HL-60 (cell line): ENCODE data around the gene PPL.

Experiments
- DNase-seq, 2 experiments: peaks; one replicate each; pipeline ENCODE4 v3.0.0-alpha.2; 2010 to 2020; ENCODE audit warnings: low read depth in 1 of 2, low spot score in 1 of 2
- H3K27ac ChIP-seq: fragments of 250-450 bp; sonication (Bioruptor Pico); replicated peaks from 2 replicates; pipeline ENCODE4 v1.5.1; 2020; ENCODE audit warnings: mild to moderate bottlenecking, moderate library complexity
- H3K27me3 ChIP-seq: fragments of 250-450 bp; sonication (Bioruptor Pico); 2 replicates; pipeline ENCODE4 v1.5.1; 2021; ENCODE audit warnings: mild to moderate bottlenecking, moderate library complexity; ENCODE audit not compliant: insufficient read depth, poor library complexity, severe bottlenecking
- H3K4me3 ChIP-seq: replicated peaks from 2 replicates; pipeline ENCODE4 v1.5.1; 2011; ENCODE audit warnings: mild to moderate bottlenecking, control low read depth, low read length; ENCODE audit not compliant: insufficient read depth
- GABPA ChIP-seq: IDR thresholded peaks from 2 replicates; pipeline ENCODE4 v1.6.1; 2012; ENCODE audit warnings: low read depth
- POLR2AphosphoS5 ChIP-seq: IDR thresholded peaks from 2 replicates; pipeline ENCODE4 v1.6.1; 2012; ENCODE audit warnings: low read depth
- SPI1 ChIP-seq: IDR thresholded peaks from 2 replicates; pipeline ENCODE4 v1.6.1; 2012; ENCODE audit warnings: low read depth, mild to moderate bottlenecking, borderline replicate concordance
- TF ChIP-seq, protein P1 (sequence below): IDR thresholded peaks from 2 replicates; pipeline ENCODE4 v1.6.1; 2012; ENCODE audit warnings: low read depth; ENCODE audit not compliant: insufficient replicate concordance
- TF ChIP-seq, protein P2 (sequence below): IDR thresholded peaks from one replicate; pipeline ENCODE4 v1.5.1; 2011; ENCODE audit warnings: low read length, control low read depth, inconsistent platforms; ENCODE audit not compliant: insufficient read depth

Gene PPL

DNA sequence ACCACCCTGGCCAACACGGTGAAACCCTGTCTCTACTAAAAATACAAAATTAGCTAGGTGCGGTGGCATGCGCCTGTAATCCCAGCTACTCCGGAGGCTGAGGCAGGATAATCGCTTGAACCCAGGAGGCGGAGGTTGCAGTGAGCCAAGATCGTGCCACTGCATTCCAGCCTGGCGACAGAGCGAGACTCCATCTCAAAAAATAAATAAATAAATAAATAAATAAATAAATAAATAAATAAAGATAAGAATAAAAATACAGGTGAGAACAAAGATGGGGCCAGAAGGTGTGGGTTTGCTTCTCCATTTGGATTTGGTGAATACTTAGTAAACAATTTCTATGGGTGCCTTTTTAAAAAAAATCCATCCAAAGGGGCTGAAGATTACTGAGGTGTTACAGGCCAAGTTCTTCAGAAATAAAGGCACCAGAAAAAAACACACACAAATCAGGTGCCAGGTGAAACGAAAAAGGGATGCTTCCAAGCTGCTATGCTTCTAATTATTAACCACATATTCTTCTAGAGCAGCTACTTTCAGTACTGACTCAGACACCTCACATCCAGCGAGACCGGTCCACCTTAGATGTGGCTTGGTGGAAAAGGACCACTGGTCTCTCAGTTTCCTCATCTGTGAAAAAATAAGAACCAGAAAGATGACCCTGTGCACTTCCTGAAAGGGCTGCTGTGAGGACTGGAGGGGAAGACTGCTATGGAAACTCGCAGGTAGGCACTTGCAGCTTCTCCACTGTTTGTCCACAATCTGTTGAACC lies 99.0 kb downstream of the PPL start:
- H3K27ac ChIP-seq: no peak overlapping the region
- TF ChIP-seq POLR2AphosphoS5: no peak
- TF ChIP-seq, protein P1, sequence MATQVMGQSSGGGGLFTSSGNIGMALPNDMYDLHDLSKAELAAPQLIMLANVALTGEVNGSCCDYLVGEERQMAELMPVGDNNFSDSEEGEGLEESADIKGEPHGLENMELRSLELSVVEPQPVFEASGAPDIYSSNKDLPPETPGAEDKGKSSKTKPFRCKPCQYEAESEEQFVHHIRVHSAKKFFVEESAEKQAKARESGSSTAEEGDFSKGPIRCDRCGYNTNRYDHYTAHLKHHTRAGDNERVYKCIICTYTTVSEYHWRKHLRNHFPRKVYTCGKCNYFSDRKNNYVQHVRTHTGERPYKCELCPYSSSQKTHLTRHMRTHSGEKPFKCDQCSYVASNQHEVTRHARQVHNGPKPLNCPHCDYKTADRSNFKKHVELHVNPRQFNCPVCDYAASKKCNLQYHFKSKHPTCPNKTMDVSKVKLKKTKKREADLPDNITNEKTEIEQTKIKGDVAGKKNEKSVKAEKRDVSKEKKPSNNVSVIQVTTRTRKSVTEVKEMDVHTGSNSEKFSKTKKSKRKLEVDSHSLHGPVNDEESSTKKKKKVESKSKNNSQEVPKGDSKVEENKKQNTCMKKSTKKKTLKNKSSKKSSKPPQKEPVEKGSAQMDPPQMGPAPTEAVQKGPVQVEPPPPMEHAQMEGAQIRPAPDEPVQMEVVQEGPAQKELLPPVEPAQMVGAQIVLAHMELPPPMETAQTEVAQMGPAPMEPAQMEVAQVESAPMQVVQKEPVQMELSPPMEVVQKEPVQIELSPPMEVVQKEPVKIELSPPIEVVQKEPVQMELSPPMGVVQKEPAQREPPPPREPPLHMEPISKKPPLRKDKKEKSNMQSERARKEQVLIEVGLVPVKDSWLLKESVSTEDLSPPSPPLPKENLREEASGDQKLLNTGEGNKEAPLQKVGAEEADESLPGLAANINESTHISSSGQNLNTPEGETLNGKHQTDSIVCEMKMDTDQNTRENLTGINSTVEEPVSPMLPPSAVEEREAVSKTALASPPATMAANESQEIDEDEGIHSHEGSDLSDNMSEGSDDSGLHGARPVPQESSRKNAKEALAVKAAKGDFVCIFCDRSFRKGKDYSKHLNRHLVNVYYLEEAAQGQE: no peak
- TF ChIP-seq, protein P2, sequence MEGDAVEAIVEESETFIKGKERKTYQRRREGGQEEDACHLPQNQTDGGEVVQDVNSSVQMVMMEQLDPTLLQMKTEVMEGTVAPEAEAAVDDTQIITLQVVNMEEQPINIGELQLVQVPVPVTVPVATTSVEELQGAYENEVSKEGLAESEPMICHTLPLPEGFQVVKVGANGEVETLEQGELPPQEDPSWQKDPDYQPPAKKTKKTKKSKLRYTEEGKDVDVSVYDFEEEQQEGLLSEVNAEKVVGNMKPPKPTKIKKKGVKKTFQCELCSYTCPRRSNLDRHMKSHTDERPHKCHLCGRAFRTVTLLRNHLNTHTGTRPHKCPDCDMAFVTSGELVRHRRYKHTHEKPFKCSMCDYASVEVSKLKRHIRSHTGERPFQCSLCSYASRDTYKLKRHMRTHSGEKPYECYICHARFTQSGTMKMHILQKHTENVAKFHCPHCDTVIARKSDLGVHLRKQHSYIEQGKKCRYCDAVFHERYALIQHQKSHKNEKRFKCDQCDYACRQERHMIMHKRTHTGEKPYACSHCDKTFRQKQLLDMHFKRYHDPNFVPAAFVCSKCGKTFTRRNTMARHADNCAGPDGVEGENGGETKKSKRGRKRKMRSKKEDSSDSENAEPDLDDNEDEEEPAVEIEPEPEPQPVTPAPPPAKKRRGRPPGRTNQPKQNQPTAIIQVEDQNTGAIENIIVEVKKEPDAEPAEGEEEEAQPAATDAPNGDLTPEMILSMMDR: no peak
- TF ChIP-seq GABPA: no peak
- no peak for TF ChIP-seq SPI1
- H3K4me3 ChIP-seq: no peak overlapping the region
- no peak for DNase-seq
- no peaks in the 10 kb centered on the region for H3K27me3 ChIP-seq

DNA sequence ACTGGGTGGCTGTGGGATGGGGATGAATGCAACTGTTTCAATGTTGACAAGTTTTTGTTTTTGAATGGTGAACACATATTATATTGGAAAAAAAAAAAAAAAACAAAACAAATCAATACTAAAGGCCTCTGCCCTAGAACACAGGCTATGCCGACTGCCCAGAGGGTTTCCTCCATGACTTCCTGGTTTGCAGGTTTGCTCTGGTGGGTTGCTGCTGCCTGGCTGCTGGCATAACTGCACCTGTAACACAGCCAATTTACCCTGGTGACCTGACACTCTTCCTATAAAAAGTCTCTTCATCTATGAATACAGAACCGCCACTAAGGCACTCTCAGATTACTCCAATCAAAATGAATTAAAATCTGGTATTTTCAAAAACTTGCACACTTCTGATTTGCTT lies 100.2 kb downstream of the PPL start:
- Histone ChIP-seq H3K27ac (no peak overlapping the region), H3K27me3 (no peaks in the 10 kb centered on the region), H3K4me3 (no peak overlapping the region)
- TF ChIP-seq, protein P2: no peak
- TF ChIP-seq POLR2AphosphoS5: no peak
- no peak for TF ChIP-seq SPI1
- TF ChIP-seq, protein P1: no peak
- no peak for TF ChIP-seq GABPA
- DNase-seq: no peak

DNA sequence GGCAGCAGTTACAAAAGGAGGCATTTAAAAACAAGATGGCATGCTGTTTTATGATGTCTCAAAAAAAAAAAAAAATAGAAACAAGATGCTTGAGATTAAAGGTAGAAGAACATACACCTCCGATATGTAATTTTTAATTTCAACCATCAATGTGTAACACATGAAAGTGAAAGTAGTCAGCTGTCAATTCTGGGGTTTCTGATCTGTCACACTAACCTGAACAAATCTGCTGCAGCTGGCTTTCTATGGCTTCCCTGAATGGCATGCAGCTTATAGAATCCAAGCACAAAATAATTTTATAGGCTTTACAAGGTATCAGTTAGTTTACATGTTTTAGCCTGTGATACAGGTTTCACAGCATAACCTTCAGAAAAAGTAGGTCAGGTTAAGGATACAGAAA lies 103.4 kb downstream of the PPL start:
- DNase-seq: no peak
- Histone ChIP-seq H3K27me3 (no peaks in the 10 kb centered on the region), H3K4me3 (no peak overlapping the region), H3K27ac (no peak overlapping the region)
- TF ChIP-seq POLR2AphosphoS5 (no peak), SPI1 (no peak), GABPA (no peak)
- TF ChIP-seq, protein P1: no peak
- TF ChIP-seq, protein P2: no peak
